ENCODE measurements around the gene P2RY4. TPM values are rescaled to one million over a fixed set of nuclear protein-coding genes. Genes with fewer than 3 reads are reported as not detected.

P2RY4 gene
- total and polyA plus RNA-seq, 7 donors: 0.27 to 1.7 (median 0.45) TPM; not detected in 1

DNA sequence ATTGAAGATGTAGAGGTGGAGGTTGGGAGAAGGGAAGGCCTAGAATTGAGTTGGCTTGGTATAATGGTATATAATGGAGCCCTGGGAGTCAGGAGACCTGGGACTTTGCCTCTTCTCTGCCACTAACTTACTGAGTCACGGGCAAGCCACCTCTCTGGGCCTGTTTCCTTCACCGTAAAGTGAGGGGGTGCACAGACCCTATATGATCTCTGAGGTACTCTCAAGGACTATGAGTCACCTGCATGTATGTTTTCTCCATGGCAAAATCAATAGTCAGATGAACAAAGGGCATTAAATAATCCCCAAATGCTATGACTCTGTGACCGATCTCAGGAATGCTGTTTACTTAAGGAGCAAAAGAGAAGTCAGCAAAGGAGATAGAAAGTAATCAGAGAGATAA, 5.1 kb downstream of the P2RY4 start:
- Histone ChIP-seq H3K36me3 (no peaks in the 10 kb centered on the region), H3K27me3 (no peaks in the 10 kb centered on the region), H3K9me3 (no peaks in the 10 kb centered on the region), H3K4me1 (no peaks in the 10 kb centered on the region), H3K4me3 (no peak overlapping the region), H3K27ac (no peak overlapping the region)
- TF ChIP-seq POLR2A (IDR thresholded peaks at IDR 0.05): no peak
- TF ChIP-seq, protein P1, sequence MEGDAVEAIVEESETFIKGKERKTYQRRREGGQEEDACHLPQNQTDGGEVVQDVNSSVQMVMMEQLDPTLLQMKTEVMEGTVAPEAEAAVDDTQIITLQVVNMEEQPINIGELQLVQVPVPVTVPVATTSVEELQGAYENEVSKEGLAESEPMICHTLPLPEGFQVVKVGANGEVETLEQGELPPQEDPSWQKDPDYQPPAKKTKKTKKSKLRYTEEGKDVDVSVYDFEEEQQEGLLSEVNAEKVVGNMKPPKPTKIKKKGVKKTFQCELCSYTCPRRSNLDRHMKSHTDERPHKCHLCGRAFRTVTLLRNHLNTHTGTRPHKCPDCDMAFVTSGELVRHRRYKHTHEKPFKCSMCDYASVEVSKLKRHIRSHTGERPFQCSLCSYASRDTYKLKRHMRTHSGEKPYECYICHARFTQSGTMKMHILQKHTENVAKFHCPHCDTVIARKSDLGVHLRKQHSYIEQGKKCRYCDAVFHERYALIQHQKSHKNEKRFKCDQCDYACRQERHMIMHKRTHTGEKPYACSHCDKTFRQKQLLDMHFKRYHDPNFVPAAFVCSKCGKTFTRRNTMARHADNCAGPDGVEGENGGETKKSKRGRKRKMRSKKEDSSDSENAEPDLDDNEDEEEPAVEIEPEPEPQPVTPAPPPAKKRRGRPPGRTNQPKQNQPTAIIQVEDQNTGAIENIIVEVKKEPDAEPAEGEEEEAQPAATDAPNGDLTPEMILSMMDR (IDR thresholded peaks at IDR 0.05): no peak
- no peak for TF ChIP-seq POLR2AphosphoS5 (IDR thresholded peaks at IDR 0.05)
- no peak for TF ChIP-seq EP300 (IDR thresholded peaks at IDR 0.05)
- WGBS, 2 donors: 91 to 92% methylated on average over 3 of the region's 3 CpGs
- DNase-seq: no peak
- intact Hi-C loops (cut with DNase I): no loop called here

DNA sequence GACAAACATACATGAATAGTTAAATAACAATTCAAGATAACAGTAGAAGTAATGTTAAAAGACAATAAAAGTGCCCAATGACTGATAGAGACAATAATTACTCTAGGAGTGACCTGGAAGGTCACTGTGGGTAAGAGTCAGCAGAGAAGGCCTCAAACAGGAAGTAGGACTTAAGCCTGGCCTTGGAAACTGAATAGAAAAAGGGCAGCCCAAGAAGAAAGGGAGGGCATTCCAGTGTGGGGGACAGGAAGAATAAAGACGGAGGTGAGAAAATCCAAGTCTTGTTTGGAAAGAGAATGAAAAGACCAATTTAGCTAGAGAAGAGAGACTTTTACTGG, 6.0 kb downstream of the P2RY4 start:
- H3K4me3 ChIP-seq: no peak overlapping the region
- H3K4me1 ChIP-seq: no peaks in the 10 kb centered on the region
- H3K27me3 ChIP-seq: no peaks in the 10 kb centered on the region
- DNase-seq: no peak
- H3K9me3 ChIP-seq: no peaks in the 10 kb centered on the region
- TF ChIP-seq, protein P1 (IDR thresholded peaks at IDR 0.05): no peak
- TF ChIP-seq POLR2A (IDR thresholded peaks at IDR 0.05) (no peak), EP300 (IDR thresholded peaks at IDR 0.05) (no peak), POLR2AphosphoS5 (IDR thresholded peaks at IDR 0.05) (no peak)
- H3K36me3 ChIP-seq: no peaks in the 10 kb centered on the region
- whole genome bisulfite sequencing, 2 donors: 84 to 93% methylated on average over 1 of the region's 1 CpG
- H3K27ac ChIP-seq: no peak overlapping the region
- intact Hi-C loops (cut with DNase I): no loop called here

GRCh38 chrX:70253377-70254062, 6.5 kb downstream of the P2RY4 start:
- WGBS, 2 donors: 85 to 87% methylated on average over 3 of the region's 3 CpGs
- H3K4me1 ChIP-seq: no peaks in the 10 kb centered on the region
- H3K27me3 ChIP-seq: no peaks in the 10 kb centered on the region
- H3K4me3 ChIP-seq: no peak overlapping the region
- no peak for DNase-seq
- intact Hi-C loops (cut with DNase I): no loop called here
- H3K27ac ChIP-seq: no peak overlapping the region
- H3K36me3 ChIP-seq: no peaks in the 10 kb centered on the region
- no peaks in the 10 kb centered on the region for H3K9me3 ChIP-seq
- TF ChIP-seq, protein P1 (IDR thresholded peaks at IDR 0.05): no peak
- TF ChIP-seq EP300 (IDR thresholded peaks at IDR 0.05) (no peak), POLR2A (IDR thresholded peaks at IDR 0.05) (no peak), POLR2AphosphoS5 (IDR thresholded peaks at IDR 0.05) (no peak)

GRCh38 chrX:70252491-70252890, 7.5 kb downstream of the P2RY4 start:
- Histone ChIP-seq H3K4me1 (no peaks in the 10 kb centered on the region), H3K27ac (no peak overlapping the region), H3K9me3 (no peaks in the 10 kb centered on the region), H3K36me3 (no peaks in the 10 kb centered on the region), H3K27me3 (no peaks in the 10 kb centered on the region), H3K4me3 (no peak overlapping the region)
- no peak for DNase-seq
- intact Hi-C loops (cut with DNase I): no loop called here
- TF ChIP-seq POLR2A (IDR thresholded peaks at IDR 0.05): no peak
- no peak for TF ChIP-seq POLR2AphosphoS5 (IDR thresholded peaks at IDR 0.05)
- WGBS, 2 donors: 76 to 82% methylated on average over 2 of the region's 2 CpGs

DNA sequence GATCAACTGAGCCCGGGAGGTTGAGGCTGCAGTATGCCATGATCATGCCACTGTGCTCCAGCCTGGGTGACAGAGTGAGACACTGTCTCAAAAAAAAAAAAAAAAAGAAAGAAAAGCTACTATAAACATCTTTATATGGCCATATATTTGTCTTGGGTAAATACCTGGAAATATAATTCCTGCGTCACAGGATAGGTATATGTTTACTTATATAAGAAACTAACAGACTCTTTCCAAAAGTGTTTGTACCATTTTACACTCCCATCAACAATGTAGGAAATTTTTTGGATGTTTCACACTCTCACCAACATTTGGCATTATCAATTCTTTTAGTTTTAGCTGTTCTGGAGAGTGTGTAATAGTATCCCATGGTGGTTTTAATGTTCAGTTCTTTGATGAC, 12.8 kb downstream of the P2RY4 start:
- Histone ChIP-seq H3K27ac (no peak overlapping the region), H3K4me1 (no peaks in the 10 kb centered on the region), H3K9me3 (no peaks in the 10 kb centered on the region), H3K4me3 (no peak overlapping the region), H3K36me3 (no peaks in the 10 kb centered on the region), H3K27me3 (no peaks in the 10 kb centered on the region)
- 47 to 84% methylated on average over 2 of the region's 2 CpGs for WGBS, 2 donors
- DNase-seq: no peak
- intact Hi-C loops (cut with DNase I): no loop called here
- TF ChIP-seq POLR2AphosphoS5 (IDR thresholded peaks at IDR 0.05): no peak
- TF ChIP-seq, protein P1 (IDR thresholded peaks at IDR 0.05): no peak
- no peak for TF ChIP-seq EP300 (IDR thresholded peaks at IDR 0.05)
- TF ChIP-seq POLR2A (IDR thresholded peaks at IDR 0.05): no peak

Measured in sigmoid colon (tissue), 7 donors.